GM18868 (cell line): Measurements from ENCODE around the gene CAPRIN2.

ENCODE experiments used
- ATAC-seq: cut with Tn5 transposase; IDR thresholded peaks from one replicate; pipeline ENCODE4 v1.9.1; 2021; ENCODE audit warnings: mild to moderate bottlenecking, moderate library complexity; ENCODE audit not compliant: unreplicated experiment

The CAPRIN2 gene, protein sequence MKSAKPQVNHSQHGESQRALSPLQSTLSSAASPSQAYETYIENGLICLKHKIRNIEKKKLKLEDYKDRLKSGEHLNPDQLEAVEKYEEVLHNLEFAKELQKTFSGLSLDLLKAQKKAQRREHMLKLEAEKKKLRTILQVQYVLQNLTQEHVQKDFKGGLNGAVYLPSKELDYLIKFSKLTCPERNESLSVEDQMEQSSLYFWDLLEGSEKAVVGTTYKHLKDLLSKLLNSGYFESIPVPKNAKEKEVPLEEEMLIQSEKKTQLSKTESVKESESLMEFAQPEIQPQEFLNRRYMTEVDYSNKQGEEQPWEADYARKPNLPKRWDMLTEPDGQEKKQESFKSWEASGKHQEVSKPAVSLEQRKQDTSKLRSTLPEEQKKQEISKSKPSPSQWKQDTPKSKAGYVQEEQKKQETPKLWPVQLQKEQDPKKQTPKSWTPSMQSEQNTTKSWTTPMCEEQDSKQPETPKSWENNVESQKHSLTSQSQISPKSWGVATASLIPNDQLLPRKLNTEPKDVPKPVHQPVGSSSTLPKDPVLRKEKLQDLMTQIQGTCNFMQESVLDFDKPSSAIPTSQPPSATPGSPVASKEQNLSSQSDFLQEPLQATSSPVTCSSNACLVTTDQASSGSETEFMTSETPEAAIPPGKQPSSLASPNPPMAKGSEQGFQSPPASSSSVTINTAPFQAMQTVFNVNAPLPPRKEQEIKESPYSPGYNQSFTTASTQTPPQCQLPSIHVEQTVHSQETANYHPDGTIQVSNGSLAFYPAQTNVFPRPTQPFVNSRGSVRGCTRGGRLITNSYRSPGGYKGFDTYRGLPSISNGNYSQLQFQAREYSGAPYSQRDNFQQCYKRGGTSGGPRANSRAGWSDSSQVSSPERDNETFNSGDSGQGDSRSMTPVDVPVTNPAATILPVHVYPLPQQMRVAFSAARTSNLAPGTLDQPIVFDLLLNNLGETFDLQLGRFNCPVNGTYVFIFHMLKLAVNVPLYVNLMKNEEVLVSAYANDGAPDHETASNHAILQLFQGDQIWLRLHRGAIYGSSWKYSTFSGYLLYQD

DNA sequence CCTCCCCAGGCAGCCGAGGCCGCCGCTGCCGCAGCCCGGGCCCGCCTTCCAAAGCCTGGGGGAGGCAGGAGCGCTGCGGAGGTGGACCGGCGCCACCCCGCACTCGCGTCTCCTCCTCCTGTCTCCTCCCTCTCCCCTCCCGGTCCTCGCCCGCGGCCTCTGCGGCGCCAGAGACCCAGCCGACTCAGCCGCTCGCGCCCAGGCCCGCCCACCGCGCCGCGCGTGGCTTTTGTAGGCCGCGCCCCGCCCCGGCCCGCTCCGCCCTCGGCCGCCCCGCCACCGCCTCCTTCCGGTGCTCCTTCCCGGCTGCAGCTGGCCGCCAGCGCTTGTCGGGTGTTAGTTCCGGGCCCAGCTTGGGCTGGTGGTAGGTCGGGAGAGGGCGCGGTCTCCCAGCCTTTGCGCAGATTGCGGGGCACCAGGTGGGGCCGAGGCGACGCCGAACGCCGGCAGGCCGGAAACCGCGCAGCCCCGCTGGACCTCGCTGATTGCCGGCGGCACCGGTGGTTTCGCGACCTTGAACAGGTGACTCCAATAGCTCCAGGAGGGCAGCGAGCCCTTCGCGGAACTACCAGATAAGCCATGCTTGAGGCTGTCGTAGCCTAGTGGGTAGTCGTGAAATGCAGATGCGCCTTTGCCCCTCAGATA is at the start of gene CAPRIN2:
Gene CAPRIN2 (minus strand): TSS at position 202 of the 645 bp plus-strand sequence. CDS start 1,431 bp downstream, outside the sequence.
- peak; percentile 93 for ATAC-seq

DNA sequence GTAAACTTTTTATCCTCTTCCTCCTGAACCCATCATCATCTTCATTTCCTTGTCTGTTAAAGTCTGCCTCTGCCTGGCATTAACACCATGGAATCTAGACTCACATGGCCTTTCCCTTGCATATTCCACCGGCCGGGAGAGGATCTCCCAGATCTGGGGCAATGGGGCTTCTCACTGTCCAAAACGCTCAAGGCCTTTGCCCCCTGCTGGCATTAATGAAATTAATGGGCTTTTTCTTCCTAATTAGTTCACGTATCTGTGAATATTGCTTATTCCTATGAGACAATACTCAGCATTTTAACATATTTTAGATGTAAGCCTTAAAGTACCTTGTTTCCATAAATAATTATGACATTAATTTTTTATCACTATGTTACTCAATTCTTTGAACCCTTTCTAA is 42.9 kb upstream of the CAPRIN2 start:
- ATAC-seq = no peak

DNA sequence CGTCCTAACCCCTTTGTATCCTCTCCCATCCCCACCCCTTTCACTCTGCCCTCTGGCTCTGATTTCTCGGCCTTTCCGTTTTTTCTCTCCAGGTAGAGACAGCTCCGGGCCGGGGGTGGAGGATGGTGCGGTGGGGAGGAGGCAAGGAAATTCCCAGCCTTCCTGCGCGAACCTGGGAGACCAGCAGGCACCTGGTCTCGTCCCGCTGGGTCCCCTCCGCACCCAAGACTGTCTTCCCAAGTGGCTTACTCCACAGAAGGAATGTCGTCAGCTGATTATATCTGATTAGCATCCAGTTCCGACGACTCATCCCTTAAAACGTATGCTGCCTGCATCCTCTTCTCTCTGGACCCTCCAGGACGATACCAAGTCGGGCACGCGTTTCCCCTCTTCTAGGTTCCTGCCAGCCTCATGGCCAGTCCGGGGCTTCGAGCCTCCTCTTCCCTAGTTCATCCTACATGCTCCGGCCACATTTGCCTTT is 42.2 kb upstream of the CAPRIN2 start:
- no peak for ATAC-seq

DNA sequence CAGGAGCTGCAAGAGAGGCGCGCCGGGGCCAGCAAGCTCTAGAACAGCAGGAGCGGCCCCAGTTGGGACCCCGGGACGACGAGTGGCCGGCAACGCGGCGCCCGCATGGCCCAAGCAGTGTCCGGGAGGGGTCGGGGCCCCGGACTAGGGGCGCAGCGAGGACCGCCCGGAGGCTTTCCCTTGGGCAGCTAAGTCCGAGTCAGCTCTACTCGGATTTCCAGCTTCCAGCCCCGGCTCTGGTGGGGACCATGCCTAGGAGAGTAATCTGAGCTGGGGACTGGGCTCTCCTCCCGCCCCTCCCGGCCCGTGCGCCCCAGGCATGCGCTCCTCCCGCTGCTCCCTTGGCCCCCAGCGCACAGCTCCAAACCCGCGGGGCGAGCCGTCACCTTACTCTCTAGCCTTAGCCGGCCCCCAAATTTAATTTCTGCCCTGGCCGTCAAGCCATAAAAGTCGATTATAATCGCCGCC is 41.6 kb upstream of the CAPRIN2 start:
- ATAC-seq = peak; percentile 10

DNA sequence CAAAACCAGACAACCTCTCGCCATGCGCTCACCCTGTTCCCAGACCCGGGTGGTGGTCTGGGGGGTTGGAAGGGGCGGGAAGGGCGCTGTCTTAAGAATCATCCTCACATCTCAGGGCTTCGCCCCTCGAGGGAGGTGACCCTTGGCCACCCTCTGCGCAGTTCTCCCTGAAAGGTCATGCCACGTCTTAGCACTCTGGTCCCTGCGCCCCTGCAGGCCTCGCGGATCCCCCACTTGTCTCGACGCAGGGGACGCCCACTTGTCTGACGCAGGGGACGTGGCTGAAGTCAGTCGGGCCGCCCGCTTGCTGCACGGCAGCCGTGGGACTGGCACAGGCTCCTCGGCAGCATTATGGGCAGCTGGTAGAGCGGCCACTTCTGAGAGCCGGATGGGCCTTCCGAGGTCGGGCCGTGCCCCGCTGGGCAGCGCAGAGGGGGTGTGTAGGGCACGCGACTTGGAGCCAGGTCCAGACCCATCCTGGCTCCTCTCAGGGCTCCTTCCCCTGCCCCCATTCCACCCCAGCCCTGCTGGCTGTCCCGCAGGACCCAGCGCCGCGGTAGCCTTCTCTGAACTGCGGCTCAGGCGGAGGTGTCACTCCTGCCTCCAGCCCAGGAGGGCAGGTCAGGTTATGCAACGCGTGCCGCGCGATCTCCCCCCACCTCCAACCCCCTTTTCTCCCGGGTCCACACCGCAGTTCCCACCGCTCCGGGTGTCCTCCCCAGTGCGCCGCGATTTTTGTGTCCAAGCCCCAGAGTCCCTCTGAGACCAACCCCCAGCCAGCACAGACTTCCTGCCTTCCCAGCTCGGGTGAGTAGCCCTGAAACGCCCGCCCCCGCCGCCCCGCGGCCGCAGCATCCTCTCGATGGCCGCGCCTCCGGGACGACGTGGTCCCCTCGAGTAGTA is 40.9 kb upstream of the CAPRIN2 start:
- ATAC-seq = peak; percentile 81

DNA sequence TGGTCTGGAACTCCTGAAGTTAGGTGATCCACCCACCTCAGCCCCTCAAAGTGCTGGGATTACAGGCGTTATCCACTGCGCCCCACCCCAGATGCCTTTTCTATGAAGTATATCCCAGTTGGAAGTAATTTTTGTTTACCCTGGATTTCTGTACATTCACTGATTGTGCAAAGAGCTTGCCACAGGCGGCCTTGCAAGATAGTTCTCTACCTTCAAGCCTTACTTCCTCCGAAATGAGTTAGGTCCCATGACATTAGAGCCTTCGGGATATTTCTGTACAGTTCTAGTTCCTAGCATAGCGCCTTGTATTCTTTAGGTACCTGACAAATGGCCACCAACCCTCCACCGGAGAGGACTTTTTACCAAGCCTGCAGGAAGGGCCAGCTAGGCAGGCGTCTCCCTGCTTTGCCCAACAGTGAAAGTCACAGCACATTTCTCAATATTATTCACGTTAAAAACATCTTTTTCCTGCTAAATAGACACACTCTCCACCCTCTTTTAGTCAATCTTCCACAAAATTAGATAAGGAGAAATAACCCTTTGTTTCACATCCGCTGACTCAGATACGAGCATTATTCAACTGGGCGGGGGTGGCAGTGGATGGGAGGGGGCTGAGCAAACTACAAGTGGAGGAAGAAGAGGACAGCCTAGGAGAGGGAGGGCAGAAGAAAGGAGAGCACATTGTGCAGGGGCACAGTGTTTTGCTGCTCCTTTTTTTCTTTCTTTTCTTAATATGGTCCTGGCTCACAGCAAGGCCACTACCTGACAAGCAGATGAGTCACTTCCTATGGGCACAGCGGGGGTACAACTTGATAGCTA is 40.0 kb upstream of the CAPRIN2 start:
- ATAC-seq = no peak

DNA sequence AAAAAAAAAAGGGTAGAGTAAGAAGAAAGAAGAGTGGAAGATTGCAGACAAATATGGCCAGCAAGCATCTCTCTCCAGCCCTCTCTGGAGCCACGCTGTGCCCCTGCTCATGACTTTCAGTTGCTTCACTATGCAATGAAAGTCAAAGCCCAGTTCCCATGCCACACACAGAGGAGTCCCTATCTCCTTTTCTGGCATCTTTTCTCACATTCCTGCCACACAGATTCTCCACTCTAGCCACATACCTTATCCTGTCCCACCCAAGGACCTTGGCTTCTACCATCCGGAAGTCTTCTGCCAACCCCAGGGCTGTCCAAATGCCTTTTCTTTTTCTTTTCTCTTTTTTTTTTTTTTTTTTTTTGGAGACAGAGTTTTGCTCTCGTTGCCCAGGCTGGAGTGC is 39.3 kb upstream of the CAPRIN2 start:
- no peak for ATAC-seq

DNA sequence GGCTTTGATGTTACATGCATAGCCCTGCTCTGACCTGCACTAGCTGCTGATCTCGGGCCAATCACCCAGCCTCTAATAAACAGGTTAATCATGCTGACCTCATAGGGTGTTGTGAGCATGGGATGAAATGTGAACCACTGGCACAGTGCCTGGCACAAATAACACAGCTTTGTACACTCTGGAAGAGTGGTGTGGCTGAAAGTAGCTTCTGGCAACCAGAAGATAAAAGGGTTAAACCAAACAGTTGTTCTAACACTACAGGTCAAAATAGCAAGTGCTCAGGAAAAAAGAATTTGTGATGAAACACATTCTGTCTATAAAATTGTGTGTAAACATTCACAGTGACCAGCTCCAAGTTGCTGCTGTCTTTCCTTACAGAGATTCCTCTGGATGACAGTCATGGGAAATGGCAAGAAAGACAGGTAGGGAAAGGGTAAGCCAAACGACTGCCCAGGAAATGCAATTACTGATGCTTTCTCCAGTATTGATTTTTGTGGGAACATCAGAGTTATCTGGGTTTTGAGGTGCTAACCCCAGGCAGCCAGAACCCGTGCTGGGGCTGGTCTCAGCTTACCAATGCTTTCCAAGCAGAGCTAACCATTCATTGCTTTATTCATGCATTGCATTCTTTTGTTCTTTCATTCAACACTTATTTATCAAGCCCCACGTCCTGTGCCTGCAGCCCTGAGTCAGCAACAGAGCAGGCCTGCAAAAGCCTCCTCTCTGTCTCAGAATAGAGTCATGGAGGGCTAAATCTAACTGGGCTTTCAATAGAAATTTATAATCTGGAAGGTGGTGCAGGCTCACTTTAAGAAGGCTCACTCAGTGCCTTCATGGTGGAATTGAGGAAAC is 38.1 kb upstream of the CAPRIN2 start:
- no peak for ATAC-seq

DNA sequence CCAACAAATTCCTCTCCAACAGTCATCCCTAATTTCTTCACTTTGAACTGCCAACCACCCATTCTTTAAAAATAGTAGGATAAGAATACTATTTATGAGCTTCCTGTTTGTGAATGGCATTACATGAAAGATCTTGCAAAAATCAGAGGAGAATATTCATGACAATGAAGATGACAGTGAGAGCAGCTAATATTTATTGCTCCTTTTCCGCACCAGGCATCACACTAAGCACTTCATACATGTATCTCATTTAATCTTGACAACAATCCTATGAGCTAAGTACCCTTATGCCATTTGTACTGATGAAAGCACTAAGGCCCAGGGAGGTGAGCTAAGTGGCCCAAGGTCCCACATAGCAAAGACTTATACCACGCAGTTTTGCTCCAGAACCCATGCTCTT is 37.3 kb upstream of the CAPRIN2 start:
- ATAC-seq = no peak

DNA sequence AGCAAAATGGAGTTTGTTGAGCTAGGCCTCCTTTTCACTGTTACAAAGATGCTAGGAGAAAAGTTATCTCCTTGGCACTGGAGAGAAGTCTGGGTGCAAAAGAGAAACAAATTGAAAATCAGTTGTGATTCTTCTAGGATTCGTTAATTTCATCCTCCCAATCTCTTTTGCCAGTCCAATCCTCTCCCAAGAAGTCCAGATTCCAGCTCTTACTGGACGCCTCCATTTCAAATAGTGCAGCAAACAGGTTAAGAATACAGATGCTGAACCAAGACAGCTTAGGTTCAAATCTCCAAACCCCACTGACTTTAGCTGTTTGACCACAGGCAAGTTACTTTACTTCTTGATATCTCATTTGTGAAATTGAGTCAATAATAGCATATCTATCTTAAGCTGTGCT is 34.0 kb upstream of the CAPRIN2 start:
- ATAC-seq = no peak

DNA sequence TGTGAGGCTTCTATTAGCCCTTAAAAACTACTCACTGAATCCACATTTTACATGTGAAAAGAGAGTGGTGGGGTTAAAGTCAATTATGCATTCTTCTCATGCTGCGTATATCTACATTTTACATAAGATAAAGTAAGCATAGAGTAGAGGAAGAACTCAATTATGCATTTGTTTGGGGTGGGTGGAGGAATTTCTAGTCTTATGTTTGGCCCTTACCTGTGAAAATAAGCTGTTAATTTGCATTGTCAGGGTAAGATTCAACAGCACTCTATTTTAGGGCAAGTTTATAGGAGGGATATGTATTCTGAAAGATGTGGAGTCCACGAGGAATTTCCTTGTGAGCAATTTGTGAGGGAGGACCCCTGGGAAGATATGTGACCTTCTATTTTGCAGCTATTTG is 30.9 kb upstream of the CAPRIN2 start:
- no peak for ATAC-seq

DNA sequence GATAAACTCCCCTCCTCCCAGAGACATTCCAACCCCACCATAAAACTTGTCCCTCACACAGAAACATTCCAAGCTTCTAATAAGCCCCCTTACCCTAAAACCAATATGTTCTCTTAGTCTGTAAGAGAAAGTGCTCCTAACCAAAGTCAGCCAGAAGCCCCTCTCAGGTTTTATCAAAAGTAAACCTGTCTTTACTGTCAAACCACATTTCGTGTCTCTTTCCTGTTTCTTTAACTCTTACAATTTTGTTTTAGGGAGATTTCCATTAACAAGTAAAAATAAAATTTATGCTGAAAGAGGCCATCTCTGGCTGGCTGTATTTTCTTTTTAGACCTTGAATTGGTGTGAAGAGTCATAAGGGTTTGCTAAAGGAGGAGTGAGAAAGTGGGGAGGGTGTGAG is 29.8 kb upstream of the CAPRIN2 start:
- no peak for ATAC-seq

DNA sequence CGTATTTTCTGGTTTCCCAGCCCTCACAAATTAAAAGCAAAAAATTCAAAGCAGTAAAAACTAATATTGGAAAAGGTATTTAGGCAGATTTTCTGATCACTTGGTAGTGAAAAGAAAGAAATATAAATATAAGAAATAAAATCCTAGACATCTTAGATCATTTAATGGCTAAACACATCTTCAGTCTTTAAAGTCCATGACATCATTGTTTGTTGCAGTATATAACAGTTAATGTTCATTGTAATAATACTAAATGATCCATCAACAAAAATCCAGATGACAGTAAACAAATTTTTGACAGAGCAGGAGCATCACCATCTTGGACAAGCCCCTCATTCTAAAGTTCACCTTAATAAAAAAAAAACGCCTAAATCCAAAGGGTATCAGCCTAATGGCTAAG is 29.2 kb upstream of the CAPRIN2 start:
- ATAC-seq = no peak

DNA sequence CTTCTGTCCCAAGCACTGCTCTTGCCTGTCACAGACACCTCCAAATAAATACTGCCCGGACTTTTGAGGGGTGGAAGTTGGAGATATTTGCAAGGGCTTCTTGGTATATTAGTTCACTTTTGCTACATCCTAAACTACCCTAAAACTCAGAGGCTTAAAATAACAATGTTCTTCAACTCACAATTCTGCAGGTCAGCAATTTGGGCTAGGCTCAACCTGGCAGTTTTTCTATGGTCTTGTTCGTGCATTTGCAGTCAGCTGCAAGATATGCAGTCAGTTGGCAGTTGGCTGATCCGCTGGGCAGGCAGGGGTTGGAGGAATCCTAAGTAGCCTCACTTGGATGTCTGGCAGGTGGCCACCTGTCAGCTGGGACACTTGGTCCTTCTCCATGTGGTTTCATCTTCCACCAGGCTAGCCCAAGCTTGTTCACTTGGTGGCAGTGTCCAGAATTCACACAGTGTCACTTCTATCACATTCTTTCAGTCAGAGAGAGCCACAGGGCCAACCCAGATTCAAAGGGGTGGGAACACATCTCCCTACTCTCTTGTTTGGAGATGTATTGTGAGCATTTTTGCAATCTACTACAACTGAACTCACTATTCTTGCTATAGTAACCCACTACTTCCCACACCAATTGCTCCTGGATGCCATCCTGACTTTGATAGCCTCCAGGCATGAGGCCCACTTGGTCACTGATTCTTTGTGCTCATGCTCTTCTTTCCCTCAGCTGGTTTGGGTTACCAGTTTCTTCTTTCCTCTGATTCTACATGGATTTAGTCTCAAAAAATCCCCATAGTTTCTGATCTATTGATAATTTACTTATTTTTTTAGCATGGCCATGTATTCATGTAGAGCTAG is 27.8 kb upstream of the CAPRIN2 start:
- ATAC-seq = no peak

DNA sequence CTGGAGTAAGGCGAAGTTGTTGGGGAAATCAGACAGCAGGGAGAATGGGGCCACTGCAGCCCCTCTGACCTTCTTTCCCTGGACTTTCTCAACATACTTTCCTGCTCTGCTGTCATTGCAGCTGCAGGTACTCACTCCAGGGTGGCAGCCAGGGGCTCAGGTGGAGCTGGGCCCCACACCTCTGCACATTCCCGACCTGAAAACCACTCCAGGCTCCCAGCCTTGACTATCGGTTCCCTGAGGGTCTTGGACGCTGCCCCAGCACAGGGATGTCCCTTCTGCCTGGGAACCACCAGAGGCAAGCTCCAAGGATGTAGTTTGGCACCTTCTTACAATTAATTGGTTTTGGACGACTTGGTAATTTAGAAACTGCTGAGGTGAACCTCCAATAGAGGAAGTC is 24.8 kb upstream of the CAPRIN2 start:
- ATAC-seq = no peak

DNA sequence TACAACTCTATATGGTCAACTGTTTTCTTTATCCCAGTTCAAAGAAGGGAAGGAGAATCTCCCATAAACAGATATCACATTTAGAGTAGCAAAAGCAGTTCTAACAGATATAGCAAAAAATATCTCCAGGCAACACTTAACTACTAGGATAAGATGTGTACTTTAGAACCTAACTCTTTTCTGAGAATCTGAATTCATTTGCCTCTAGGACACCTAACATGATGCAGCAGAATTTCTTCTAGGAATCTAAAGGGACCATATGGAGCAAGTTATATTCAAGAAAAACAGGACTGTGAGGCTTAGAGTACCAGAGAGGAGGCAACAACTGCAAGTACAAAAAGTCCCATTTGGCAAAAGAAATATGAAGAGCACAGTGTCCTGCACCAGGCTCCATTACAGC is 24.4 kb upstream of the CAPRIN2 start:
- no peak for ATAC-seq

DNA sequence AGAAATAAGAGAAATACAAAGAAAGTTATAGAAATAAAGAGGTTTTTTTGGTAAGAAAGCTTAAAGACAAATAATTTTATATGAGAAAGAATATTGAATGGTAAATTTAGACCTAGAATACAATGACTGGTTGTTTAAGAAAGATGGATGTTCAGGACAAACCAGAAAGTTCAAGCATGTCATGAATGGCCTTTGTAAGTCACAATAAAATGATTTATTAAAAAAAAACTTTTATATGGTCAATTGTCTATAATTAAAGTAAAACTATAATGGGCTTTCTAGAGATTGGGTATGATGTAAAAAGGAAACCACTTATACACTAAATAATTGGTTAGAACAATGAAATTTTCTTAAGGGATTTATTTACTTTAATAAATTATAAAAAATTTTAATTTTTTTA is 19.8 kb upstream of the CAPRIN2 start:
- no peak for ATAC-seq
